Fibroblast of the aortic adventitia (primary cell): ENCODE measurements around the gene KLHL40. TPM values are rescaled to one million over a fixed set of nuclear protein-coding genes. Genes with fewer than 3 reads are reported as not detected.

Source experiments
- DNase-seq: peaks from one replicate; pipeline ENCODE4 v3.0.0-alpha.2; 2010; ENCODE audit warnings: low read depth
- H3K4me3 ChIP-seq: 2 replicates; pipeline ENCODE4 v1.5.1; 2011; ENCODE audit warnings: low read depth, mild to moderate bottlenecking, control low read depth, low read length, moderate library complexity
- total RNA-seq: library from RNA; depleted of rRNA; stranded (reverse); fragments of >200 nt; gene quantifications from 2 replicates; pipeline ENCODE4 v1.2.3, GENCODE V29; 2012; ENCODE audit warnings: low replicate concordance
- TF ChIP-seq, protein P1 (sequence below): IDR thresholded peaks from 2 replicates; pipeline ENCODE4 v1.5.1; 2011; ENCODE audit warnings: mild to moderate bottlenecking, low read length, control low read depth, inconsistent platforms; ENCODE audit not compliant: insufficient read depth

KLHL40 gene
- total RNA-seq, 1 donor: not detected

- H3K4me3 ChIP-seq: no peak overlapping the region
- TF ChIP-seq, protein P1, sequence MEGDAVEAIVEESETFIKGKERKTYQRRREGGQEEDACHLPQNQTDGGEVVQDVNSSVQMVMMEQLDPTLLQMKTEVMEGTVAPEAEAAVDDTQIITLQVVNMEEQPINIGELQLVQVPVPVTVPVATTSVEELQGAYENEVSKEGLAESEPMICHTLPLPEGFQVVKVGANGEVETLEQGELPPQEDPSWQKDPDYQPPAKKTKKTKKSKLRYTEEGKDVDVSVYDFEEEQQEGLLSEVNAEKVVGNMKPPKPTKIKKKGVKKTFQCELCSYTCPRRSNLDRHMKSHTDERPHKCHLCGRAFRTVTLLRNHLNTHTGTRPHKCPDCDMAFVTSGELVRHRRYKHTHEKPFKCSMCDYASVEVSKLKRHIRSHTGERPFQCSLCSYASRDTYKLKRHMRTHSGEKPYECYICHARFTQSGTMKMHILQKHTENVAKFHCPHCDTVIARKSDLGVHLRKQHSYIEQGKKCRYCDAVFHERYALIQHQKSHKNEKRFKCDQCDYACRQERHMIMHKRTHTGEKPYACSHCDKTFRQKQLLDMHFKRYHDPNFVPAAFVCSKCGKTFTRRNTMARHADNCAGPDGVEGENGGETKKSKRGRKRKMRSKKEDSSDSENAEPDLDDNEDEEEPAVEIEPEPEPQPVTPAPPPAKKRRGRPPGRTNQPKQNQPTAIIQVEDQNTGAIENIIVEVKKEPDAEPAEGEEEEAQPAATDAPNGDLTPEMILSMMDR: no peak
- no peak for DNase-seq
These were observed 540 bp upstream of the KLHL40 start for GRCh38 chr3:42684632-42685362.

- peak overlapping the region; percentile 28 for H3K4me3 ChIP-seq
- no peak for DNase-seq
- TF ChIP-seq, protein P1: no peak
These were observed 819 bp downstream of the KLHL40 start for GRCh38 chr3:42685891-42686820.

DNA sequence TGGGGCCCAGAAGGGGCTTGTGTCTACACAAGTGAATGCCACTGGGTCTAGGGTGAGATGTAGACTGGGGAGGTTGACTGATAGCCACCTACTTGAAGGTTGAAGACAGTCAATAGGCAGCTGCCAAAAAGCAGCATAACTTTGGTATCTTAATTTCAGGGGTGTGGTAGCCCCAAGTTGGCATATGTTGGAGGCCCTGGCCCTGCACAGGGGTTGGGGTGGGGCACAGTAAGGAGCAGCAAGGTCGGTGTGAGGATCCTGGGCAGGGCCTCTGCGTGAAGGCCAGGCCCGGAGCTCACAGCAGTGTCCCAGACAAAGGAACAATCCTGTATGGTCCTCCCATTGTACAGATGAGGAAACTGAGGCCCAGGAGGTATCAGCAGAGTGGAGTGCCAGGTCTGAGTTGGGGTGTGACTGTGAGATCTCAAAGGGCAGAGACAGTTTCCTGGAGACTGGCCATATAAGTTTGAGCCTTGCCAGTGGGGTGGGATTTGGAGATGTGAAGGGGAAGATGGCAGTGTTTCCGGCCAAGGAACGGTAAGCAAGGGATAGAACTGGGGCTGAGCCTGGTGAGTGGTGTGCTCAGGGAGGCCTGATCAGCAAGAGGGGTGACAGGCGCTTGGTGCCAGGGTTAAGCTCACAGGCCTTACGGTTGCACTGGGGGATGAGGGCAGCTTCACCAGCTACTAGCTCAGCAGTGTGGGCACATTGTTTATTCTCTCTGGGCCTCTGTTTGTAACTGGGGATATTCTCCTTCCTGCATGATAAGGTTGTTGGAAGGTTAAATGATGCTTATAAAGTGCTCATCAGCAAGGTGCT is 1.7 kb downstream of the KLHL40 start:
- no peak overlapping the region for H3K4me3 ChIP-seq
- TF ChIP-seq, protein P1: no peak
- no peak for DNase-seq

GRCh38 chr3:42688016-42688415 is 2.7 kb downstream of the KLHL40 start:
- DNase-seq: no peak
- TF ChIP-seq, protein P1: no peak

DNA sequence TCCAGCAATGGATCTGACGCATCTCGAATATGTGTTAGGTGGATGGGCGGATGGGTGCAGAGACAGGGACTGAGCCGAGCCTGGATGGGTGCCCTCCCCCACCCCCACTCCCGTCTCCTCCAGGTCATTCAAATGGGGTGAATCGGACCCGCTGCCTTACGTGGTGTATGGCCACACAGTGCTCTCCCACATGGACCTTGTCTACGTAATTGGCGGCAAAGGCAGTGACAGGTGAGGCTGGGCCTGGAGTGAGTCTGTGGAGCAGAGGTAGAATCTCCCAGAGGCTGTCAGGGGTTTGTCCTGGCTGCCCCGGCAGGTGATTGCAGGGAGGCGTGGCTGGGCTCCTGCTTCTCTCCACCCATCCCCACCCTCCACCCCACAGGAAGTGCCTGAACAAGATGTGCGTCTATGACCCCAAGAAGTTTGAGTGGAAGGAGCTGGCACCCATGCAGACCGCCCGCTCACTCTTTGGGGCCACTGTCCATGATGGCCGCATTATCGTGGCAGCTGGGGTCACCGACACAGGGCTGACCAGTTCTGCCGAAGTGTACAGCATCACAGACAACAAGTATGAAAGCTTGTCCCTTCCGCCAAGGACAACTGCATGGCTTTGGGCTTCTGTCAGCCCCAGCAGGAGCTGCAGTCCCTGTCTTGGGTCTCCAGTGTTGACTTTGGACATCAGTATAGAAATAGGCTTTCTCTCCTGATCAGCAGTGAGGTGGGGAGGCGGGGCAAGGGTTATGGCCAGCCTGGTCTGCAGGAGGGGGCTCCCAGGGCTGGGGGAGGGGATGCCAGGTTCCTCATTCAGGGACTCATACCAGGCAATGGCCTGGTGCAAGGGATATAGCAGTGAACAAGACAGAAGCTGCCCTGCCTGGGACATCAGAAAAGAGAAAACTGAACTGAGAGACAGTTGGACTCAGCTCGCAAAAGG is 3.4 kb downstream of the KLHL40 start:
- TF ChIP-seq, protein P1: no peak
- no peak for DNase-seq
- no peak overlapping the region for H3K4me3 ChIP-seq

More at GRCh38 chr3:42688016-42688415, 2.7 kb downstream of the KLHL40 start:
- H3K4me3 ChIP-seq: no peak overlapping the region
